Measurements from ENCODE around the gene SREBF1. TPM values are rescaled to one million over a fixed set of nuclear protein-coding genes. Genes with fewer than 3 reads are reported as not detected.
A peak's percentile ranks its signal among the peaks of the same experiment; 100 is the strongest.

Gene SREBF1
- total and polyA plus RNA-seq, 4 donors: 68.4 to 134 (median 80.7) TPM

GRCh38 chr17:17788967-17789366 is 47.8 kb downstream of the SREBF1 start:
- no peak overlapping the region for H3K4me3 ChIP-seq
- no peak overlapping the region for H3K9ac ChIP-seq (ENCODE audit: insufficient read depth in 1 of 2, low read length in 2 of 2)
- TF ChIP-seq, protein P1, sequence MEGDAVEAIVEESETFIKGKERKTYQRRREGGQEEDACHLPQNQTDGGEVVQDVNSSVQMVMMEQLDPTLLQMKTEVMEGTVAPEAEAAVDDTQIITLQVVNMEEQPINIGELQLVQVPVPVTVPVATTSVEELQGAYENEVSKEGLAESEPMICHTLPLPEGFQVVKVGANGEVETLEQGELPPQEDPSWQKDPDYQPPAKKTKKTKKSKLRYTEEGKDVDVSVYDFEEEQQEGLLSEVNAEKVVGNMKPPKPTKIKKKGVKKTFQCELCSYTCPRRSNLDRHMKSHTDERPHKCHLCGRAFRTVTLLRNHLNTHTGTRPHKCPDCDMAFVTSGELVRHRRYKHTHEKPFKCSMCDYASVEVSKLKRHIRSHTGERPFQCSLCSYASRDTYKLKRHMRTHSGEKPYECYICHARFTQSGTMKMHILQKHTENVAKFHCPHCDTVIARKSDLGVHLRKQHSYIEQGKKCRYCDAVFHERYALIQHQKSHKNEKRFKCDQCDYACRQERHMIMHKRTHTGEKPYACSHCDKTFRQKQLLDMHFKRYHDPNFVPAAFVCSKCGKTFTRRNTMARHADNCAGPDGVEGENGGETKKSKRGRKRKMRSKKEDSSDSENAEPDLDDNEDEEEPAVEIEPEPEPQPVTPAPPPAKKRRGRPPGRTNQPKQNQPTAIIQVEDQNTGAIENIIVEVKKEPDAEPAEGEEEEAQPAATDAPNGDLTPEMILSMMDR (IDR thresholded peaks at IDR 0.05; ENCODE audit: control extremely low read depth, extremely low read depth): no peak
- H3K27me3 ChIP-seq (ENCODE audit: control insufficient read depth in 3 of 3, insufficient read depth in 3 of 3, low read length in 2 of 3): no peaks in the 10 kb centered on the region
- DNase-seq: no peak
- H3K36me3 ChIP-seq (ENCODE audit: control insufficient read depth in 4 of 4, insufficient read depth in 4 of 4, low read length in 4 of 4): peaks cover 0 to 9% (median 4%) of the 10 kb centered on the region in 4 donors
- WGBS, 2 donors: 92 to 94% methylated on average over 8 of the region's 8 CpGs
- no peak for ATAC-seq (ENCODE audit: insufficient read depth, low FRiP score)
- no peaks in the 10 kb centered on the region for H3K9me3 ChIP-seq (ENCODE audit: control insufficient read depth in 4 of 4, insufficient read depth in 3 of 4, low read length in 3 of 4)
- no peak overlapping the region for H3K27ac ChIP-seq (ENCODE audit: low read depth in 1 of 2, low read length in 1 of 2)
- H3K4me1 ChIP-seq (ENCODE audit: control insufficient read depth in 5 of 5, insufficient read depth in 5 of 5, low read length in 5 of 5): peaks cover 0 to 56% (median 22%) of the 10 kb centered on the region in 5 donors

- DNase-seq (no peak), ATAC-seq (ENCODE audit: insufficient read depth, low FRiP score) (no peak)
- no peaks in the 10 kb centered on the region for H3K36me3 ChIP-seq (ENCODE audit: control insufficient read depth in 4 of 4, insufficient read depth in 4 of 4, low read length in 4 of 4)
- peaks cover 0 to 60% (median 22%) of the 10 kb centered on the region in 5 donors for H3K4me1 ChIP-seq (ENCODE audit: control insufficient read depth in 5 of 5, insufficient read depth in 5 of 5, low read length in 5 of 5)
- H3K4me3 ChIP-seq: no peak overlapping the region
- TF ChIP-seq, protein P1 (IDR thresholded peaks at IDR 0.05; ENCODE audit: control extremely low read depth, extremely low read depth): no peak
- 96 to 97% methylated on average over 7 of the region's 7 CpGs for WGBS, 2 donors
- no peaks in the 10 kb centered on the region for H3K9me3 ChIP-seq (ENCODE audit: control insufficient read depth in 4 of 4, insufficient read depth in 3 of 4, low read length in 3 of 4)
- H3K27me3 ChIP-seq (ENCODE audit: control insufficient read depth in 3 of 3, insufficient read depth in 3 of 3, low read length in 2 of 3): no peaks in the 10 kb centered on the region
- no peak overlapping the region for H3K27ac ChIP-seq (ENCODE audit: low read depth in 1 of 2, low read length in 1 of 2)
- H3K9ac ChIP-seq (ENCODE audit: insufficient read depth in 1 of 2, low read length in 2 of 2): no peak overlapping the region
These were observed 49.2 kb downstream of the SREBF1 start for GRCh38 chr17:17787568-17787967.

GRCh38 chr17:17786998-17787397 is 49.8 kb downstream of the SREBF1 start:
- Histone ChIP-seq H3K27me3 (ENCODE audit: control insufficient read depth in 3 of 3, insufficient read depth in 3 of 3, low read length in 2 of 3) (no peaks in the 10 kb centered on the region), H3K9me3 (ENCODE audit: control insufficient read depth in 4 of 4, insufficient read depth in 3 of 4, low read length in 3 of 4) (no peaks in the 10 kb centered on the region), H3K27ac (ENCODE audit: low read depth in 1 of 2, low read length in 1 of 2) (no peak overlapping the region), H3K9ac (ENCODE audit: insufficient read depth in 1 of 2, low read length in 2 of 2) (no peak overlapping the region), H3K4me1 (ENCODE audit: control insufficient read depth in 5 of 5, insufficient read depth in 5 of 5, low read length in 5 of 5) (peaks cover 0 to 57% (median 19%) of the 10 kb centered on the region in 5 donors), H3K4me3 (no peak overlapping the region), H3K36me3 (ENCODE audit: control insufficient read depth in 4 of 4, insufficient read depth in 4 of 4, low read length in 4 of 4) (no peaks in the 10 kb centered on the region)
- 92 to 93% methylated on average over 2 of the region's 2 CpGs for WGBS, 2 donors
- no peak for DNase-seq
- no peak for ATAC-seq (ENCODE audit: insufficient read depth, low FRiP score)
- TF ChIP-seq, protein P1 (IDR thresholded peaks at IDR 0.05; ENCODE audit: control extremely low read depth, extremely low read depth): no peak

DNA sequence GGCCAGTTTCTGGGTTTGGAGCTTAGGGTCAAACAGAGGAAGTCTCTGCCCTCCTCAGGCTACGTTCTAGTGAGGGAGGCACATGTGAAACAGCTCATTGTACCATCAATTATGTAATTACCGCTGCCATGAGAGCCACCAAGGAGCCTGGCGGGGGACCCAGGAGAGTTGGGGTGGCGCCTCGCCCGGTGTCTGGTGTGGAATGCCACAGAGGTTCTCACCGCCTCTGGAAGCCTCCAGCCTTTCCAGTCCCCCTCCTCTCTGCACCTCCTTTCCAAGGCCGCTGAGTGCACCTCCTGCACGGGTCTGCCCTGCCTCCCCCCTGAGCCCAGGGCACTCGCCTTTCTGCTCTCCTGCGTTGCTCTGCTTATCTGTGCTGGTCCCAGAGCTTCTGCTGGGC is 51.4 kb downstream of the SREBF1 start:
- whole genome bisulfite sequencing, 2 donors: 68% methylated on average over 11 of the region's 11 CpGs
- peaks cover 7 to 56% (median 22%) of the 10 kb centered on the region in 5 donors for H3K4me1 ChIP-seq (ENCODE audit: control insufficient read depth in 5 of 5, insufficient read depth in 5 of 5, low read length in 5 of 5)
- H3K27ac ChIP-seq (ENCODE audit: low read depth in 1 of 2, low read length in 1 of 2): peak overlapping the region in 1 of 2 donors; percentile 6
- H3K9me3 ChIP-seq (ENCODE audit: control insufficient read depth in 4 of 4, insufficient read depth in 3 of 4, low read length in 3 of 4): no peaks in the 10 kb centered on the region
- DNase-seq: no peak
- H3K9ac ChIP-seq (ENCODE audit: insufficient read depth in 1 of 2, low read length in 2 of 2): no peak overlapping the region
- H3K4me3 ChIP-seq: no peak overlapping the region
- TF ChIP-seq, protein P1 (IDR thresholded peaks at IDR 0.05; ENCODE audit: control extremely low read depth, extremely low read depth): no peak
- no peaks in the 10 kb centered on the region for H3K27me3 ChIP-seq (ENCODE audit: control insufficient read depth in 3 of 3, insufficient read depth in 3 of 3, low read length in 2 of 3)
- no peaks in the 10 kb centered on the region for H3K36me3 ChIP-seq (ENCODE audit: control insufficient read depth in 4 of 4, insufficient read depth in 4 of 4, low read length in 4 of 4)
- ATAC-seq (ENCODE audit: insufficient read depth, low FRiP score): no peak

Measured in lung (tissue), 12 donors.